ENCODE measurements around the gene OR13J1.

Gene OR13J1

DNA sequence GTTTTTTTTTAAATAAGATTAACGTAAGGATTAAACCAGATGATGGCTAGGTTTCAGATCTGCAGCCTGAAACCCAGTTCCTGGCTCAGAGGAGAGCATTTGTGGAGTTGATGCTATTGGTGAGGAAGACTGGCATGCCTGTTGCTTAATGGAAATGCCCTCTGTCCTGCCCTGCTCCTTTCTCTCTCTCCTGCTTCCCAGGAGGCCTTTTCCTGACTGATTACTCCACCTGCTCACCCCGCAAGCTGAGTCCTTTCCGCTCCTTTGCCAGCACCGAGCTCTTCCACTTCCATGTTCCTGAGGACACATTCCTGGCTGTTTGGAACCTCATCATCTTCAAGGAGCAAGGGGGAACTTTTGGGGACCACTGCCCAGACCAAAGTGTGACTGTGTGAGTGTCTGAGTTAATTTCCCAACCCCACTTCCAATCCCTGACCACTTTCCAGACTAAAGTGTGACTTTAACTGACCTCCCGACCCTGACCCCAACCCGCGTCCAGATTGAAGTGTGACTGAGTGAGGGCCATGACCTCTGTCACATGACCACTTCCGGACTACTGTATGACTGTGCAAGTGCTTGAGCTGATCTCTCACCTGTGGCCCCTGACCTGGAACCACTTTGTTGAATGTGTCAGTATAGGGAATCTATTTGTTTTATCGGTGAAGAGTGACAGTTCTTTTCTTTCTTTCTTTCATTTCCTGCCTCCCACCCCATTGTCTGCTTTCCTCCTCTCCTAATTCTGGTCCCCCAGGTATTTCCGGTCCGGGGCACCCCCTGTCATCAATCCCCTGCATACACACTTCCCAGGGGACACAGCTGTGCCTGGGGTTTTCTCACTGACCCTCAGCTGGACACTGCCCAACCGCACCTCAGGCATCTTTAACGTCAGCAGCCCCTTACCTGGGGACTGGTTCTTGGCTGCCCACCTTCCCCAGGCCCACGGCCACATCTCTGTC is 35.7 kb downstream of the OR13J1 start:
- Histone ChIP-seq H3K4me3 (ENCODE audit: low read depth, low read length) (no peak overlapping the region), H3K27me3 (no peaks in the 10 kb centered on the region), H3K9me3 (no peaks in the 10 kb centered on the region), H3K36me3 (no peaks in the 10 kb centered on the region), H3K4me1 (no peaks in the 10 kb centered on the region)
- TF ChIP-seq CTCF (IDR thresholded peaks at IDR 0.05; ENCODE audit: low read depth, low read length) = no peak
- no peak for DNase-seq

GRCh38 chr9:35832814-35833213 is 37.4 kb downstream of the OR13J1 start:
- H3K4me3 ChIP-seq (ENCODE audit: low read depth, low read length) = no peak overlapping the region
- no peaks in the 10 kb centered on the region for H3K27me3 ChIP-seq
- H3K4me1 ChIP-seq = peaks cover 3% of the 10 kb centered on the region; the same call in 1 of the 2 replicates
- DNase-seq = no peak
- H3K9me3 ChIP-seq = no peaks in the 10 kb centered on the region
- no peak for TF ChIP-seq CTCF (IDR thresholded peaks at IDR 0.05; ENCODE audit: low read depth, low read length)
- no peaks in the 10 kb centered on the region for H3K36me3 ChIP-seq

DNA sequence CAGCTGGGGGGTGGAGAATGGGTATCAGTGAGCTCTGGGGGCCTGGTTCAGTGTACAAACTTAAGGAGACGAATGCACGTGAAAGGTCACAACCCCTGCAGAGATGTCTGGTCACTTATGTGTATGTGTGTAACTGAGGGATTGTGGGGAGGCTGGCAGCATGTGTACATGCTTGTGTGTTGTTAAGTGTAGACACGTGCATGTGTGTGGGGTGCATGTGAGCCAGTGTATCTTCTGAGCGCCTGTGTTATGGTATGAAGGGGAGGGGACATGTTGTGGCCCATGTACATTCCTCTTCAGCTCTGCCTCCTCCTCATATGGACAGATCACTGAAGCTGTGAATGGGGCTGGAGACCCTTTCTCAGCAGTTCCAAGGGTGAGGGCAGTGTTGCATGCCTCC is 39.2 kb downstream of the OR13J1 start:
- Histone ChIP-seq H3K4me1 (peaks cover 3% of the 10 kb centered on the region; the same call in 1 of the 2 replicates), H3K36me3 (no peaks in the 10 kb centered on the region), H3K9me3 (no peaks in the 10 kb centered on the region), H3K4me3 (ENCODE audit: low read depth, low read length) (no peak overlapping the region), H3K27me3 (no peaks in the 10 kb centered on the region)
- no peak for DNase-seq
- TF ChIP-seq CTCF (IDR thresholded peaks at IDR 0.05; ENCODE audit: low read depth, low read length) = no peak

DNA sequence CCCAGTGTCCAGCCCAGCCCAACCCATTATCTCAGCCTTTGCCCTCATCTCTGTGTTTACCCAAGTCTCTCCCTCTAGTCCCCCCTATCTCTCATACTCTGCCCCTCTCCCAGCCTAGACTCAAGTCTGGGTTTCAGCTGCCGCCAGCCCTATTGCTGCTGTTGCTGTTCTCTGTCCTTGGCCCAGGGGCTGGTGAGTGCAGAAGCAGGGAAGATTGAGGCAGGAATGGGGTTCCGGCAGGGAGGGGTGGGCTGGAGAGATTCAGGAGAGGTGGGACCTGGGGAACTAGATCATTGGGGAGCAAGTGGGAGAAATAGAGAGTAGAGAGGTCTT is 40.5 kb downstream of the OR13J1 start:
- no peak for TF ChIP-seq CTCF (IDR thresholded peaks at IDR 0.05; ENCODE audit: low read depth, low read length)
- Histone ChIP-seq H3K9me3 (no peaks in the 10 kb centered on the region), H3K27me3 (no peaks in the 10 kb centered on the region), H3K36me3 (no peaks in the 10 kb centered on the region), H3K4me1 (peaks cover 3% of the 10 kb centered on the region; the same call in 1 of the 2 replicates), H3K4me3 (ENCODE audit: low read depth, low read length) (peak overlapping the region; percentile 65)
- no peak for DNase-seq

GRCh38 chr9:35829084-35829763 is 41.0 kb downstream of the OR13J1 start, which contains the start of gene TMEM8B:
TSS of gene TMEM8B (plus strand) at chr9:35829228. CDS start at chr9:35829448, 220 bp downstream.
- peak; percentile 99 for DNase-seq
- Histone ChIP-seq H3K9me3 (no peaks in the 10 kb centered on the region), H3K4me3 (ENCODE audit: low read depth, low read length) (peak within 1 kb of the TSS; percentile 65), H3K36me3 (no peaks in the 10 kb centered on the region), H3K4me1 (peaks cover 3% of the 10 kb centered on the region; the same call in 1 of the 2 replicates), H3K27me3 (no peaks in the 10 kb centered on the region)
- no peak for TF ChIP-seq CTCF (IDR thresholded peaks at IDR 0.05; ENCODE audit: low read depth, low read length)
